Esophagus squamous epithelium (tissue), 4 donors: ENCODE data around the gene RABEP2.
"Not testable (repeated sequence)": the region's sequence is repeated elsewhere in the genome, so short reads cannot be mapped to it uniquely, and the experiment has no call there.

Experiments used
- CTCF ChIP-seq, 6 experiments: fragments of 450-650 bp in 4 of 6; fragments of 200-600 bp in 2 of 6; sonication (generic) in 2 of 6; IDR thresholded peaks; one replicate each; pipeline ENCODE4 v1.5.1; 2016 to 2019; ENCODE audit warnings: antibody characterized with exemption in 6 of 6, mild to moderate bottlenecking in 4 of 6, moderate library complexity in 4 of 6
- POLR2A ChIP-seq, 4 donors: fragments of 450-650 bp; IDR thresholded peaks; one replicate each; pipeline ENCODE4 v1.6.1; 2017; ENCODE audit warnings: antibody characterized with exemption in 4 of 4, mild to moderate bottlenecking in 4 of 4, moderate library complexity in 3 of 4

DNA sequence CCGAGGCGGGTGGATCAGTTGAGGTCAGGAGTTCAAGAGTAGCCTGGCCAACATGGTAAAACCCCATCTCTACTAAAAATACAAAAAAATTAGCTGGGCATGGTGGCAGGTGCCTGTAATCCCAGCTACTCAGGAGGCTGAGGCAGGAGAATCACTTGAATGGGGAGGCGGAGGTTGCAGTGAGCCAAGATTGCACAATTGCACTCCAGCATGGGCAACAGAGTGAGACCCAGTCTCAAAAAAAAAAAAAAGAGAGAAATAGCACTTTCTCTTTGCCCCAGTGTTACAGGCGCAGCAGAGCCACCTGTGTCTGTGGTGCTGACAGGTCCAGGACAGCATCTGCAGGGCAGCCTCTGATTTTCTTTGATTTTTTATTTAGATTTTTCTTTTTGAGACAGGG is 43.5 kb downstream of the RABEP2 start:
- not testable (repeated sequence) for TF ChIP-seq CTCF, POLR2A (IDR thresholded peaks at IDR 0.05)
